Activated naive CD4-positive, alpha-beta T cell treated with Interleukin-2 at 50 U/mL for 16 hours (primary cell): Measurements from ENCODE around the gene NUP43.
A peak's percentile ranks its signal among the peaks of the same experiment; 100 is the strongest.
"Not testable (repeated sequence)": the region's sequence is repeated elsewhere in the genome, so short reads cannot be mapped to it uniquely, and the experiment has no call there.

Source experiments
- DNase-seq: peaks from one replicate; pipeline ENCODE4 v3.0.0-alpha.2; 2020

The NUP43 gene

GRCh38 chr6:149749082-149749593, 2.8 kb upstream of the NUP43 start:
- not testable (repeated sequence) for DNase-seq

GRCh38 chr6:149745252-149745651, 1.1 kb downstream of the NUP43 start:
- DNase-seq: not testable (repeated sequence)

GRCh38 chr6:149734915-149735314, 11.4 kb downstream of the NUP43 start:
- no peak for DNase-seq

- no peak for DNase-seq
Measured at GRCh38 chr6:149733089-149733720, 13.1 kb downstream of the NUP43 start.

- DNase-seq: no peak
Measured at GRCh38 chr6:149729824-149730223, 16.5 kb downstream of the NUP43 start.

GRCh38 chr6:149728499-149729234, 17.7 kb downstream of the NUP43 start:
- no peak for DNase-seq

- no peak for DNase-seq
Measured at GRCh38 chr6:149727793-149728498, 18.4 kb downstream of the NUP43 start.

GRCh38 chr6:149725785-149726184, 20.5 kb downstream of the NUP43 start:
- DNase-seq: no peak

- DNase-seq: peak; percentile 38
Measured at GRCh38 chr6:149723771-149724417, 22.4 kb downstream of the NUP43 start.

GRCh38 chr6:149723262-149723661, 23.1 kb downstream of the NUP43 start:
- DNase-seq: no peak

- DNase-seq: no peak
Measured at GRCh38 chr6:149719531-149719930, 26.8 kb downstream of the NUP43 start.

- DNase-seq: peak; percentile 93
Measured at GRCh38 chr6:149717588-149718458, 28.5 kb downstream of the NUP43 start, which contains the start of gene LATS1. TSS of gene LATS1 (minus strand) at chr6:149718101. CDS start at chr6:149702126, 15,975 bp downstream.

GRCh38 chr6:149717255-149717587, 29.1 kb downstream of the NUP43 start:
- no peak for DNase-seq

GRCh38 chr6:149716181-149716963, 30.0 kb downstream of the NUP43 start:
- DNase-seq: no peak

- DNase-seq: no peak
Measured at GRCh38 chr6:149714442-149714841, 31.9 kb downstream of the NUP43 start.

GRCh38 chr6:149711711-149712110, 34.6 kb downstream of the NUP43 start:
- DNase-seq: no peak

GRCh38 chr6:149701714-149702113, 44.6 kb downstream of the NUP43 start:
- DNase-seq: no peak

GRCh38 chr6:149699150-149699549, 47.2 kb downstream of the NUP43 start:
- no peak for DNase-seq

- no peak for DNase-seq
Measured at GRCh38 chr6:149698175-149698574, 48.2 kb downstream of the NUP43 start.

GRCh38 chr6:149696901-149697300, 49.4 kb downstream of the NUP43 start:
- DNase-seq: no peak

- DNase-seq: no peak
Measured at GRCh38 chr6:149694921-149695320, 51.4 kb downstream of the NUP43 start.
